Activated T-cell treated with anti-CD3 and anti-CD28 coated beads, Interleukin-2, amount 50 U/mL, for 1 hour (primary cell): ENCODE results near the gene ARHGAP26.
A peak's percentile ranks its signal among the peaks of the same experiment; 100 is the strongest.

Source experiments
- DNase-seq: peaks from one replicate; pipeline ENCODE4 v3.0.0-alpha.2; 2020

ARHGAP26 gene, protein sequence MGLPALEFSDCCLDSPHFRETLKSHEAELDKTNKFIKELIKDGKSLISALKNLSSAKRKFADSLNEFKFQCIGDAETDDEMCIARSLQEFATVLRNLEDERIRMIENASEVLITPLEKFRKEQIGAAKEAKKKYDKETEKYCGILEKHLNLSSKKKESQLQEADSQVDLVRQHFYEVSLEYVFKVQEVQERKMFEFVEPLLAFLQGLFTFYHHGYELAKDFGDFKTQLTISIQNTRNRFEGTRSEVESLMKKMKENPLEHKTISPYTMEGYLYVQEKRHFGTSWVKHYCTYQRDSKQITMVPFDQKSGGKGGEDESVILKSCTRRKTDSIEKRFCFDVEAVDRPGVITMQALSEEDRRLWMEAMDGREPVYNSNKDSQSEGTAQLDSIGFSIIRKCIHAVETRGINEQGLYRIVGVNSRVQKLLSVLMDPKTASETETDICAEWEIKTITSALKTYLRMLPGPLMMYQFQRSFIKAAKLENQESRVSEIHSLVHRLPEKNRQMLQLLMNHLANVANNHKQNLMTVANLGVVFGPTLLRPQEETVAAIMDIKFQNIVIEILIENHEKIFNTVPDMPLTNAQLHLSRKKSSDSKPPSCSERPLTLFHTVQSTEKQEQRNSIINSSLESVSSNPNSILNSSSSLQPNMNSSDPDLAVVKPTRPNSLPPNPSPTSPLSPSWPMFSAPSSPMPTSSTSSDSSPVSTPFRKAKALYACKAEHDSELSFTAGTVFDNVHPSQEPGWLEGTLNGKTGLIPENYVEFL

DNA sequence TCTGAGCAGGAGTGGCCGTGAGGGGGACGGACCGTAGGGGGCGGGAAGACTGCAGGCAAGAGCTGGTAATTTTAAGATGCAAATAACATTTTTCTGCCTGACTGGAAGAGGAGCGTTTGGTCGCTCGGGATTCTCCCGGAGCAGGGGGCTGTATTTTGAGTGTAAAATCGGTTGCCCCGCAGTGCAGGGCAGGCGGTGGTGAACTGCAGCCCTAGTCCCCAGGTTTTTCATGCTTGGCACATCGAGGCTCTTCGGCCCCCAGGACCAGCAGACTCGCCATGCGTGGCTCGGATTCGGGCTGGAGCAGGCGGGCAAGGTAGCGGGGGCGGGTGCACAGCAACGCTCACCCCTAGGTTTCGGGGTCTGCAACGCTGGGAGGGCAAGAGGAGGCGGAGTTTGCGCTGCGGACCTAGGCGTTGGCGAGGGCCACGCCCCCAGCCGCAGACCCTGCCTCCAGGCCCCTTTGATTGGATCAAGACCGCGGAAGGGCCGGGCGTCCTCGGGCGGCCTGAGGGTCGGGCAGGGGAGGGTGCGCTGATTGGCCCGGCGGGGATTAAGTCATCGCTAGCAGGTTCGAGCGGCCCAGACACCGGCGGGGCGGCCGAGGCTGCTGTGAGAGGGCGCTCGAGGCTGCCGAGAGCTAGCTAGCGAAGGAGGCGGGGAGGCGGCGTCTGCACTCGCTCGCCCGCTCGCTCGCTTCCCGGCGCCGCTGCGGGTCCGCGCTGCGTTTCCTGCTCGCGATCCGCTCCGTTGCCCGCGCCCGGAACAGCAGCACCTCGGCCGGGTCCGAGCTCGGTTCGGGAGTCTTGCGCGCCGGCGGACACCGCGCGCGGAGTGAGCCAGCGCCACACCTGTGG, at the start of gene ARHGAP26:
ARHGAP26 (plus strand) TSS at position 585 of the 857 bp plus-strand sequence. CDS start 385 bp downstream, outside the sequence.
- DNase-seq: peak; percentile 91

DNA sequence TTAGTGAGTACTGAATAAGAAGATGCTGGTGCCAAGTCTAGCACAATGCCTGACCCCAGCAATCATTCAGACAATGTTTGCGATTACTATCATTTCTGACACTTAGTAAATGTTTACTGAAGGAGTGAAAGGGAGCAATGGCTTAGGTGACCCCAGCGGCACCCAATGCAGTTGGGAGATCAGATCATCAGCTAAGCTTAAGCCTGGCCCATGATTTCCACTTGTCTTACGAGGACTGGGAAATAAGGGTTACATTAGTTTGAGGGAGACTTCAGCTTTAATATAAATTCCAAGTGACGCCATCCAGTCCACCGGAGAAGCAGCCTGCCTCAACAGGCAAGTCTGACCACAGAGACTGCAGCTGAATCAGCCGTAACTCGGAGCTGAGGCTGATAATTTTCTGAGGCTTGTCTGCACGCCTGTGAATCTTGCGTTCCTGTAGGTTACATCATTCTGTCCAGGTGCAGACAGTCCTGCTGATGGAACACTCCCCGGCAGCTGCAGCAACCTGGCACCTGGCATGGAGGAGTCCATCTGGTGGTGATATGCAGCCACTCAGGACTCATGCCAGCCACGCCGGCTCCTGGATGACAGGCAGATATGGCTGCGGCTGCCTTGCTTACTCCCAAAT, 49.4 kb upstream of the ARHGAP26 start:
- no peak for DNase-seq

DNA sequence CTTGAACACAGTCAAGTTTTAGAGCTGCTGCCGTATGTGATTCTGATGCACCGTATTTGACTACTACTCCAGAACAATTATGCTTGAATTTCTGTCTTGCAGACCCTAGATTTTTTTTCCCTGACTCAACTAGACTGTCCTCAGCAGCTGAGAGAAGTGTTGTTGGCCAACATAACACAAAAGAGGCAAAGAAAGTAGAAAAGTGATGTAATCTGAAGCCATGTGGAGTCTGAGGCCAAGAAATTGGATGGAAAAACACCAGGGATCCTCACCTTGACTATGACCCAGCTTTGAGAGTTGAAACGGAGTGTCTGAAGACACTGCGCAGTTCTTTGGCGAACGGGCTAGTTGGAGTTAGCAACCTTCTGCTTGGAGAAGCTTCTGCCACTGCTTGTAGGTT, 48.0 kb upstream of the ARHGAP26 start:
- no peak for DNase-seq

DNA sequence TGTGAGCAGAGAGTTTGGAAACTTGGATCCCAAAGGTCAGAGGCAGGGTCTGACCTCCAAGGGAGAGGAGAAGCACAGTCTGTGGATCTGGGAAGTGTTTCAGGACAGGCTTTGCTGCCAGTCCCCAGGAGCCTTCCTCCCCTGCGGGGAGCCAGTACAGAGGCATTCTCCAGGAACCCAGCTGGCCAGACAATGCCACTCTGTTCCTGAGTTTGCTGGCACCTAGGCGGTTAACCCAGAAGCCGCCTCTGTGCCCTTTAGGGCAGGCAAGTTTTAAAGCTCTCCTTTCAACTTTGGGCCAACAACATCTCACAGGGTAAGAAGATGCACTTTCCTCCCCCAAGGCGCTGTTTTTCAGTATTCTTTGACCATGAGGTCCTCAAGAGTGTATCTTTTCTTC, 47.3 kb upstream of the ARHGAP26 start:
- DNase-seq: no peak

DNA sequence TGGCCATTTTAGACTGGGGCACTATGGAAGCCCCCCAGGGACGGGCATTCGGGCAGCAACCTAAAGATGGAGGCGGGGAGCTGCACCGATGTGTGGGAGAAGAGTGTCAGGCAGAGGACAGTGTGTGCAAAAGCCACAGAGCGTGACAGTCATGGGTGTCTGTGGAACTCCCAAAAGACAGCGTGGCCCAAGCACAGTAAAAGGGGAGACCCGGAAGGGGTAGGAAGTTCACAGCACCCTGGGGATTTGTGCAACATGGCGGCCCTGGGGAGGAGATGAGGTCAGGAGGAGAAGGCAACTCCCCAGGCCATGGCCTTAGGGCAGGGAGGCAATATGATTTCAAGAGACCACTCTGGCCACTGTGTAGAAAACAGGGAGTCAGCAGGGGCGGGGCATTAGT, 45.4 kb upstream of the ARHGAP26 start:
- DNase-seq: no peak

DNA sequence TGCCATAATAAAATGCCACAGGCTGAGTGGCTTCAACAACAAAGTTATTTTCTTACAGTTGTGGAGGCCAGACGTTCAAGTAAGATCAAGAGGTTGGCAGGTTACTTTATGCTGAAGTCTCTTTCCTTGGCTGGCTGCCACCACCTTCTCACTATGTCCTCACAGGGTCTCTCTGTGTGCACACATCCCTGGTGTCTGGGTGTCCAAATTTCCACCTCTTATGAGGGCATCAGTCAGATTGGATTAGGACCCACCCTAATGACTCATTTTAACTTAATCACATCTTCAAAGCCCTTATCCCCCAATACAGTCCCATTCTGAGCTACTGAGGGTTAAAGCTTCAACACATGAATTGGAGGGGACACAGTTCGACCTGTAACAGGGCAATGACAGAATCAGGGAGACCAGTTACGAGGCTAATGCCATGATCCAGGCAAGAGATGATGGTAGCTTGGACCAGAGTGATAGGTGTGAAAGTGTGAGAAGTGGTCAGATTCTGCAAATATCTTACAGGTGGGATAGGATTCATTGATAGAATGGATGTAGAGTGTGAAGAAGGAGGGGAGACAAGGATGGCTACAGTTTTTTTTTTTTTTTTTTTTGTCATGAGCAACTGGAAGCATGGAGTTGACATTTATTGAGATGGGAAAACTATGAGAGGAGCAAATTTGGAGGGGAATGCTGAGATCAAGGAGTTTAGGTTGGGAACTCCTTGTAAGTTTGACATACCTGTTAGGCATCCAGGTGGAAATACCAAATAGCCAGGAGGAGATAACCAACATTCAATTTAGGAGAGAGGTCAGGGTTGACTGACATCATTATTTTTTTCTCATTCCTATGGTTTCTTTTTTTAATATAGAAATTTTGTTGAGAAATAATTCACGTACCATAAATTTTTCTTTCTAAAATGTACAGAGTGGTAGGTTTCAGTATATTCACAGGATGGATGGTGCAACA, 44.7 kb upstream of the ARHGAP26 start:
- no peak for DNase-seq

DNA sequence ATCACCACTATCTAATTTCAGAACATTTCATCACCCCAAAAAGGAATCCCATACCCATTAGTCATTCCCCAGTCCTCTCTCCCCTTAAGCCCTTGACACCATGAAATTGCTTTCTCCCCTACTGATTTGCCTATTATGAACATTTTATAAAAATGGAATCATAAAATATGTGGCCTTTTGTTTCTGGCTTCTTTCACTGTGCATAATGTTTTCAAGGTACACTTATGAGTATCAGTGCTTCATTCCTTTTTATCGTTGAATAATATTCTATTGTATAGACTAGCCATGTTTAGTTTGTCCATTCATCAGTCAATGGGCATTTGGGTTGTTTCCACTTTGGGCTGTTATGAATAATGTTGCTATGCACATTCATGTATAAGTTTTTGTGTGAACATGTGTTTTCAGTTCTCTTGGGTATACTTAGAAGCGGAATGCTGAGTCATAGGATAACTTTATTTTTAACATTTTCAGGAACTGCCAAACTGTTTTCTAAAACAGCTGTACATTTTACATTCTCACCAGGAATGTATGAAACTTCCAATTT, 43.9 kb upstream of the ARHGAP26 start:
- no peak for DNase-seq

DNA sequence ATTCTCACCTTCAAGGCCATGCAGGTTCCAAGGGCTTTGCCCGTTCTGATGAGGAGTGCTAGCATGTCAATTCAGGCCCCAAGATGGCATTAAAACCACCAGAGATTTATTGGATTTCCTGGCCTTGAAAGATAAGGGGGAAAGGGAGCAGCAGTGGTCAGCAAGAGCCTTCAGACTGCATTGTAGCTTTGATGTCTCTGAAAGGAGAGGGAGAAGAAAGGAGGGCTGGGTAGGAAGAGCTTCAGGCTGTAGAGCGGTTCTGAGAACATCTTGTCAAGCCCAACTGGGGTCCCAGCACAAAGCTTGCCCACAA, 42.5 kb upstream of the ARHGAP26 start:
- no peak for DNase-seq

DNA sequence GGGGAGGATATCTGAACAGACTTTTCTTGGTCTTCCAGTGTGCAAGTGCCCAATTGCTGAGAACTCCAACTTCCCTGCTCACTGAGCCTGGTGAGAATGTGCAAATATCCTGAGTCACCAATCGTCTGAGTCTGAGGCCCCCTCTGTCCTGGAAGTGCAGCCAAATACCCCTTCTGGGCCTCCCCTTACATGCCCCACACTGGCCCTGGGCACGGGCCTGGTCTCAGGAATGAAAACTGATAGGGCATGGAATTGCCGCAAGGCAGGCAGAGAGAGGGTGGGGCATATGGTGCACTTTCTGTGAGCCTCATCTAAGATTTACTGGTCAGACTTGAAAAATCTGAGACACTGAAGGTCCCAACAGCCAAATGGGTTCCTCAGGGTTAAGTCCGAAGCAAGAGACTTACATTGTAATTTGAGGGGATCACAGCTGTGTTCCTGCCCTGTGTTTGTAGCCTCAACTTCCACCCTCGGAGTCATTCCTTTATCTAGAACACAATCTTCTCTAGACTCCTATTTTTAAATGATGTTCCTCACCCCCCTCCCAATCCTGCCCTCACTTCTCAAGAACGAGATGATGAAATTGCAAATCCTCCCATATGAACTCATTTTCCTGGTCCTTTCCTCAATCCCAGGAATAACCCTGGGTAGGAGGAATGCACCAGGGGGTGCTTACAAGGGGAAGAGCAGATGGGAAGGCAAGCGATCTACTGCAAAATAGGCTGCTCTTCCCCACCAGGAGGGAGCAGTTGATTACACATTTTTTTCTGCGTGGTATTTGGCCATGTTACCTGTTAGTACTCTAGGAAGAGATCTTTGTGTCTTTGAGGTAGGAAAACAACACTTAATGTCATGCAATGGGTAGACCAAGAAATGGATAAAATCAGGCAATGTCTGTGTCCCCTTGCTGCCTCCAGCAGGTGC, 34.6 kb upstream of the ARHGAP26 start:
- no peak for DNase-seq

DNA sequence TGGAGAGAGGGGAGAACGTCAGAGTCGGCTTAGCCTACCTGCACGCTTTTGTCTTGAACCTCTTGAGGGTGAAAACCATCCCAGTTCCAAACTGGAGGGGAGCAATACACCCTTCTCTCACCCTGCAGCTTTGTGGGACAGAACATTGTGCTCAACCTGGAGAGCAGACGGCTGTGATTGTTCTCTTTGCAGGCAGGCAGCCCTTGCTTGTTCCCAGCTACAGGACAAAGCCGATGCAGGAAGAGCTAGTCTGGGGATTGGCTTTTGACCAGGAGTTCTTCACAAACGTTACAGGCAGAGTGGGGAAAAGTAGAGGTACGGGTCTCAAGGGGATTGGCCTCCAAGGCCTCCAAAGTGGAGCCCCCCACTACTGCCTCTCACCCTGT, 33.9 kb upstream of the ARHGAP26 start:
- DNase-seq: no peak

DNA sequence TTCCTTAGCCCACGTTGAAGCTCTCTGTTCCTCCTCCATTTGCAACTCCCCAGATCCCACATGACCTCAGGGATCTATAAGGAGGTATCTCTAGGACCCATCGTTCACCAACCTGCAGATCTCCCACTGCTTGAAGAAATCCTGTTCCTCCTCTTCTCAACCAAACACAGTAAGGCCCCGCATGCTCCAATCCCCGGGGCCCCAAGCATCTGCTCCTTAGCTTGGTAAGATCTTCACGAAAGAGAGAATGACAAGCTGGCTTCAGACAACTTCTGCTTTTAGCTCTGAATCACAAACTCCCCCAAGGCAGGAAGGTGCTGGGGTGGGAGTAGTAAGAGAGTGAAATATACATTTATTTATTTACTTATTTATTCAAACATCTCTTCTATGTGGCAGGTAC, 33.0 kb upstream of the ARHGAP26 start:
- no peak for DNase-seq

DNA sequence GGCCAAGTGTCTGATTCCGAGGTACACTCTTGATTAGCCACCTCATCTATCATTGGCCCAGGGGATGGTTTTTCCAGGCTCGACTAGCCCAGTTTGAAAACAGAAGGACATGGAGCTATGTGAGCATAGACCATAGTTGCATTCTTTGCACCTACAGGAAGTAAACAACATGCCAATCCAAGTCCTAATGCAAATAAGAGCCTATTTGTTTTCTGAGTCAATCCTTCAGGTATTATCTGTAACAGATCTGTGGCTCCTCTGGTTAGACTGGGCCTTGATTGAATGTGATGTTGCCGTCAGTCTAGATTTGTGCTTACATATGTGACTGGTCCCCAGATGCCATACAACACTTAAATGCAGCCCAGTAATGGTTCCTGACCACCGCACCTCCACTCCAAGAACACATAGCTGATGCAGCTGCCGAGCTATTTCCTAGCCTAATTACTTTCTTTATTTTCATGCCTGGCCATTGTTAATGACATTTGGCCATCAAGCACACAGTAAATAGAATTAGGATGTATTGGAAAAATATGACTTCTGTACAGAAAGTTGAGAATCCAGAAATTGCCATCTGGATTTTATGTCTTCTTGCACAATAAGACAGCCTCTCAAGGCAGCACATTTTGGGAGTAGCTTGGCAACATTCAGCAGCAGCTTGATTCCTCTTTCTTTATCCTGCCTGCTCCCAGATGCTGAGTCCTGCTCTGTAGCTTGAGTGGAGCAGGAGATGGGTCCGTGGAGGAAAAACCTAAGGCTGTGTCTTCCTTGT, 29.5 kb upstream of the ARHGAP26 start:
- DNase-seq: no peak

DNA sequence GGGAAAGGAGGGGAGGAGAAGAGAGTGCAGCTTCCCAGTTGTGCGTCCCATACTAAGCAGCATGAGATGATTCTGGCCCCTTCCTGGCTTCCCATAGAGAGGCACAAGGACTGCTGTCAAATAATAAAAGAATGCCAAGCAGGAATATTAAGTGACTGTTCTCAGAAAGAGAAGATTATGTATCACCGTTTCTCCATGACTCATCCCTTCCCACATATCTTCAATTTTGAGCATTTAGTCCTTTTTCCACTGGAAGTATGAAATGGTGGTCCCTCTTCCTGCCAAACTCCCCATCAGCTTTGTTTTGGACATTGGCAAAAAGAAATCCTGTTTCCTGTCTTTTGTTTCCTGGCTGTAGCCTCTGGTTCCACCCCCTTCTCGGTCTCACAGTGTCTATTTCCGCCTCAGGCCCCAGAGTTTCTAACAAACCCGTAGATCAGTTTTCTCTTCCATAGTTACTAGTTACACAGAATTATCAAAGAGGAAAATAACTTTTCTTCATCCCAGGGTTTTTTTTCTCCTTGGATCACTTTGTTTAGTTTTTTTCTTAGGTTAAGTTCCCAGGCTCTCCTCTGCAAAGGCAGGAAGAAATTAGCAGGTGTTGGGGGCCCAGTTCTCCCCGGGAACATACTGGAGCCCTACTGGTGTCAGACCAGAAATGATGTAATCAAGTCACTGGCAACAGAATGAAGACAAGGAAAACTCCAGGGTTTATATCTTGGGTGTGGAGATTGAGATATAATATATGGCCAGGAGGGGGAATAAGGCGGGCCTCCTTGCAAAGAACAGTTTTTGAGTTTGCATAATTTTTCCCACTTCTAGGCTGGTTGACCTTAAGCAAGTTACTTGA, 26.4 kb upstream of the ARHGAP26 start:
- no peak for DNase-seq

DNA sequence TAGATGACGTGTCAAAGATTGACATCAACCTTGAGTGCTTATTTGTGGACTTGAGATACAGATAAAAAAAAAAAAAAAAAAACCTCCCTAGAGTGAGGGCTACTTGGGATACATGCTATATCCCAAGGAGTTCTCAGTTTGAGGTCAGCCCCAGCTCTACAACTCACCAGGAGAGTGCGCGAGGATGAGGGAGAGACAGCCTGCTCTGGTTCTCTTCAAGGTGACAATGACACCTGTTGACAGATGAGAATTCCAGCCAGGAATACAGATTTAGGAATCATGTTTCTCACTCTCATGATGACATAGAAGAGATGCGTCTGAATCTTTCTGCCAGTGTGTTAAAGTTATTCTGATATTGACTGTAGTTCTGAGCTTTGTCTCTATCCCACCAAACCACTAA, 24.9 kb upstream of the ARHGAP26 start:
- no peak for DNase-seq

DNA sequence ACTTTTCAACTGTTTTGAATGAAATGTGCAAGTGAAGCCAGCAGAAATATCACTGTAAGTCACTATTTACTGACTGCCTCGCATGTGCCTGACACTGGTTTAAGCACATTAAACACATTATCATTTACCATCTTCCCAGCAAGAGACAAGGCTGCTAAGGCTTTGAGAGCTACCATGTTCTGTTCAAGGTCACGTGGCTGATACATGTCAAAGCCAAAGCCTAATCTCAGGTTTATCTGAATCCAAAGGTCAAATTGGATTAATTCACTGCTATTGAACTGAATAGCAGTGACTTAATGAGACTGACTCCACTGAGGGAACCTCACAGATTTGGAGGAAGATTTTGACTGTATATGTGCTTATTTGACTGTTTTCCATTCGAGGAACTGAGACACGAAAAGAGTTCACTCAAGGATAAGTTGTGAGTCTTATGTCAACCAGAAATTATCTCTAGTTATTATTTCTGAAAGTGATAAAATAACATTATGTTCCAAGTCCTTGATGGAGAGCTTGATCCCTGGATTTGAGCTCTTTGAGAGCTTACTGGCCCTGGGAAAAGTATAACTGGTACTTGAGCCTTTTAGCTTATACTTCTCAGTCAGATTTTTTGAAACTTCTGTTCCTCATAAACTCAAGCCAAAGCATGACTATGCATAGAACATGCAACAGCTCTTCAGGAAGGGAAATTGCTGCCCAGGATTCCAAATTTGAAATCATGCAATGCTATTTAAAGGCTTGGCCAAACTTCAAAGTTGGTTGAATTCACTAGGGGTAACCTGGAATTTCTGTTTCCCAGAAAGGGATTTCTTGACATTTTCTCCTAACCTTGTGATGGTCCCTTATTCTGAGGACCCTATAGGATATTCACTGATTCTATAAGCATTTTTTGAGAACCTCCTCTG, 23.4 kb upstream of the ARHGAP26 start:
- no peak for DNase-seq

DNA sequence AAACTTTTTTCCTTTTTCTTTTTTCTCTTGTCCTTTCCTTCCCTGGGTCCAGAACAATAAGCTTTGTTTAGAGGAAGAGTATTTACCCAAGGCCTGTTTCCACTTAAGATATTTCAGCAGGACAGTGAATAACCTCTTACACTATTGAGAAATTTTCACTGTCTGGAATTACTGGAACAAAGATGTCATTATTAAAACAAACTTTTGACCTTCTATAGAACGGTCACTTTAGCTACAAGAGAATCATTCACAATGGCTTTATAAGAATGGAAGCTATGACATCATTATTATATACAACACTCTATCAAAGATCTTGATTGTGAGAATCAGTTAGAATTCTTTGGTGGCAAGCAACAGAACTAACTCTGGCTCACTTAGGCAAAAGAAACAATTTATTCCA, 22.0 kb upstream of the ARHGAP26 start:
- DNase-seq: no peak

DNA sequence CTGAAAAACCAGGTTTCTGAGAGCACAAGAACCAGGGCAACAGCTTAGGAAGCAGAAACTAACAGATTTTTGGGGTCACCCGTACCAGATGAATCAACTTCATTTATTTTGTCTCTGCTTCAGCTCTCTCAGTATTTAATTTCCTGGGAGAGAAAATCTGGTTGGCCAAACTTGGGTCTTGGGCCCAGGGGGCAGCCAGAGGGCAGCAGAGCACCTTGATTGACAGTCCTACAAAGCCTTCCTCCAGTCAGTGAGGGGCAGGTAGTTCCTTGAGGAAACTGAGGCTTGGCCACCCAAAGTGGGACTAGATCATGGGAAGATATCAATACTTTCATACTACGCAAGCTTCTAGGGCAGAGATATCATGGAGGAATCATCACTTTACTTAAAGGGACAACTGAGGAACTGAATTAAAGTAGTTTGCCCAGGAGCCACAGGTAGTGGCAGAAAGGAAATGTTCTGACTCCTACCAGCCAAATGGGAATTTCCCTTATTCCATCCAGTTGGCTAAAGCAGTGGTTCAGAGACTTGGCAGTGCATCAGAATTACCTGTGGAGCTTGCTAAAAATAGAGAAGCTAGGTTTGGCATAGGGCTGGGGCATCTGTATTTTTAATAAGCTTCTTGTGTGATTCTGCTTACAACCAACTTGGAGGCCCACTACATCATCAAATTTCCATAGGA, 21.5 kb upstream of the ARHGAP26 start:
- peak; percentile 62 for DNase-seq
